Measurements from ENCODE around the gene MEGF8.

MEGF8 gene

DNA sequence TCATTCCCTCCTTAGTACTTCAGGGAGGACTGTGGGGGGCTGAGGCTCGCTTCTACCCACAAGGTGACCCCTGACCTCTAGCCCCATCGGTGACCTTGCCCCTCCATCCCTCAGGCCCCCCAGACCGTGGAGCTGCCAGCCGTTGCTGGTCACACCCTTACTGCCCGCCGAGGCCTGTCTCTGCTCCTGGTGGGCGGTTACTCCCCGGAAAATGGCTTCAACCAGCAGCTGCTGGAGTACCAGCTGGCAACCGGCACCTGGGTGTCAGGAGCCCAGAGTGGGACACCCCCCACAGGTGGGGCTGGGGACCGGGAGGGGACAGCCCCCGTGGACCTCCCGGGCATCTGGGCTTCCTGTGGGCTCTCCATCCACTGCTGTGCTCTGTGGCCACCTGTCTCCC lies 31.9 kb downstream of the MEGF8 start:
- DNase-seq, result no peak

DNA sequence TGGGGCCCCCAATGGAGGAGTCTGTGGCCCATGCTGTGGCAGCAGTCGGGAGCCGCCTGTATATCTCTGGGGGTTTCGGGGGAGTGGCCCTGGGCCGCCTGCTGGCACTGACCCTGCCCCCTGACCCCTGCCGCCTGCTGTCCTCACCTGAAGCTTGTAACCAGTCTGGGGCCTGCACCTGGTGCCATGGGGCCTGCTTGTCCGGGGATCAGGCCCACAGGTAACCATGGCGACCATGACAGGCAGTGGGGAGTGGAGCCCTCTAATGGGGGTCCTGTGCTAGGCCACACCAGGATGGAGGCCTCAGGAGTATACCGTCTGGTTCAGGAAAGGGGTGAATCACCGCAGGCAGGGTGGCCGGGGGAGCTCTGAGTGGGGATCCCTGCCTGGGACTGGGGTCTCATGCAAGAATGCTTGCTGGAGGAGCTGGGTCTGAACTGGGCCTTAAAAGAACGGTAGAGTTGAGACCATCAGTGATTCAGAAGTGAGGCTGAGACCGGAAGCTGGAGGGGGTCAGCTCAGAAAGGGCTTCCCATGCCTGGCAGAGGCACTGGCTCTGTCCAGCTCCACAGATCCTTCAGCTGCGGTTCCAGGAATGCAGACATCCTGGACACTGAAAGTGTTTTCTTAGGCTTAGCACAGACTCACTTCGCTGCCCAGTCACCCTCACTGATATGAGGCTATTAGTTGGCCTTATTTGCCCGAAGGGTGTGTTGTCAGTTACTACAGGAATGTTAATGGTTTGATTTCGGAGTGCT lies 35.5 kb downstream of the MEGF8 start:
- no peak for DNase-seq

DNA sequence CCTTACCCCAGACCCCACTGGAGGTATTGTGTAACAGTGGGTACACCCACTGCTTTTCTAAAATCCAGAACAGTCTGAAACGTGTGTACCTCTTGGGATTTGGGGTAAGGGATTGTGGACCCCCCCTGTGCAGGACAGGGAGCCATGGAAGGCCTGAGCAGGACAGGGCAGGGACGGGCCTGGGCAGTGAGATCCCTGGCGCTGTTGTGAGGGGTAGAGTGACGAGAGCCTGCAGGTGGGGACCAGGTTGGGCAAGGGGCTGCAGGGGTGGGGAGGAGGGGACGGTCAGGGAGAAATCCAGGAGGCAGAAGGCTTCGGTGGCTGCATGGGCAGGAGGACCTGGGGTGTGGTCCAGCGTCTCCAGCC lies 36.1 kb downstream of the MEGF8 start:
- DNase-seq, result no peak

DNA sequence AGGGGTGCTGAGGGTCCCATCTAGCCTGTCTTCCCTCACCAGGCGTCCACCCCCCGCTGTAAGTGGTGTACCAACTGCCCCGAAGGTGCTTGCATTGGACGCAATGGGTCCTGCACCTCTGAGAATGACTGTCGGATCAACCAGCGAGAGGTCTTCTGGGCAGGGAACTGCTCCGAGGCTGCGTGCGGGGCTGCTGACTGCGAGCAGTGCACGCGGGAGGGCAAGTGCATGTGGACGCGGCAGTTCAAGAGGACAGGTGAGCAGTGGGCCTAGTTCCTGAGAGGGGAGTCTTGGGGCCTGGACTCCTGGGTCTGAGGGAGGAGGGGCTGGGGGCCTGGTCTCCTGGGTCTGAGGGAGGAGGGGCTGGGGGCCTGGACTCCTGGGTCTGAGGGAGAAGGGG lies 36.9 kb downstream of the MEGF8 start:
- DNase-seq, result no peak

DNA sequence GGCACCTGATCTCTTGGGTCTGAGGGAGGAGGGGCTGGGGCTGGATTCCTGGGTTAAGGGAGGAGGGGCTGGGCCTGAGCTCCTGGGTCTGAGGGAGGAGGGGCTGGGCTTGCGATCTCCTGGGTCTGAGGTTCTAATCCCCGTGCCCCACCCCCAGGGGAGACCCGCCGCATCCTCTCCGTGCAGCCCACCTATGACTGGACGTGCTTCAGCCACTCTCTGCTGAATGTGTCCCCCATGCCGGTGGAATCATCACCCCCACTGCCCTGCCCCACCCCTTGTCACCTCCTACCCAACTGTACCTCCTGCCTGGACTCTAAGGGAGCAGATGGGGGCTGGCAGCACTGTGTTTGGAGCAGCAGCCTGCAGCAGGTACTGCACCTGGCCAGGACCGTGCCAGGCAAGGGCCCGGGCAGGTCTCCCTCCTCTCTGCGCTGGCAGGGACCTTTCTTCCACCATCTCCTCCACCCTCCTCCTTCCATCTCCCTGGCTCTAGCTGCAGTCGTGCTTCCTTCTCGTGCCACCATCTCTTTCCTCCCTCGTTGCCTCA lies 37.5 kb downstream of the MEGF8 start:
- no peak for DNase-seq

DNA sequence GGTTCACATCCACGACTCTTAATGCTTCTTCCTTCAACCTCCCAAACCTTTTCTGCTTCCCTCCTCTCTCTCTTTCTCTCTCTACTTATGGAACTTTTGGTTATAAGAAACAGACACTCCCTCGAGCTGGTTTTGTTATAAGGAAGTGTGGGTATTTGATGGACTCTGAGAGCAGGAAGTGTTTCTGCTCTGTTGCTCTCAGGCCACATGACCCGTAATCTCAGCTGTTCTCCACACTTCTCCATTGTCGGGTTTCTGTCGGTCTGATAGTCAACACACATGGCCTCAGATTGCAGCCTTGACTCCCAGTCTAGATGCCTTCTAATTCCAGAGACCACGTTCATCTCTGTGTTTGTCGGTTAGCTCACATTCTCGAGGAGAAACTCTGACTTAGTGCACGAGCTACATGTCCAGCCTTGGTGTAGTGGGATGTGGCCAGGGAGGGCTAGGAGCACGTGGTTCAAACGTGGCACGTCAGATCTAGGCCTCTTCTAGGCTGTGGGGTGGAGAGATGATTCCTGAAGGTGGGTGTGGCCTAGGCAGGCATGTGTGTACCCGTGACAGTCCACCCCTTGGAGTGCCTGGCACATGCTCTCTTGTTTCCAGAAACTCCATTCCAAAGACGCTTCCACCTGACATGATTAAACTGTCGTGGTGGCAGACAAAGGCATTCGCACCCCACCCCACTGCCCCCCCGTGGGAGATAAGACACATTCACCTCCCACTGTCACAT lies 38.3 kb downstream of the MEGF8 start:
- DNase-seq, result no peak

DNA sequence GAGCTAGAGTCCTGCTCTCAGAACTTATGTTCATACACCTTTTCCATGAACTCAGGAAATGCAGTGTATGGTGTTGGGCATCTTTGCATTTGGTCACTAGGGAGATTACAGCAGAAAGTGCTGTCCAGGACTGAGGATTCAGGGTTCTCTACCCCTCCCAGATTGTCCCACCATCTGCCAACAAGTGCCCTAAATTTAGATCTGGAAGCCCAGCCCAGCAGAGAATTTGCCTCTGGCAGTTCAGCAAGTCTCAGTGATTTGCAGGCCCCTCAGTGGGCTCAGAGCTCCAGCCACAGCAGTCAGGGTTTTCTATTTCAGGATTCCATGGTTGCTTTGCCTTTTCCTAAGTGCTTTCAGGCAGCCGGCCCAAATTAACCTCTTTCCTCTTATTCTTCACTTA lies 41.2 kb downstream of the MEGF8 start:
- no peak for DNase-seq

DNA sequence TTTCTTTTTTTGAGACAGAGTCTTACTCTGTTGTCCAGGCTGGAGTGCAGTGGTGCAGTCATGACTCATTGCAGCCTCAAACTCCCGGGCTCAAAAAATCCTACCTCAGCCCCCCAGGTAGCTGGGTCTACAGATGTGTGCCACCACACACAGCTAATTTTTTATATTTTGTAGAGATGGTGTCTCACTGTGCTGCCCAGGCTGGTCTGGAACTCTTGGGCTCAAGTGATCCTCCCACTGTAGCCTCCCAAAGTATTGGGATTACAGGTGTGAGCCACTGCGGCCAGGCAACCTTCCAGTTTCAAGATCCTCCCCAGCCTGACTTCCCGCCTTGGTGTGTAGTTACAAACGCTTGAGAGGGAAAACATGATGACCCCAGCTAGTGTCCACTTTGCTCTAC lies 42.5 kb downstream of the MEGF8 start:
- no peak for DNase-seq

DNA sequence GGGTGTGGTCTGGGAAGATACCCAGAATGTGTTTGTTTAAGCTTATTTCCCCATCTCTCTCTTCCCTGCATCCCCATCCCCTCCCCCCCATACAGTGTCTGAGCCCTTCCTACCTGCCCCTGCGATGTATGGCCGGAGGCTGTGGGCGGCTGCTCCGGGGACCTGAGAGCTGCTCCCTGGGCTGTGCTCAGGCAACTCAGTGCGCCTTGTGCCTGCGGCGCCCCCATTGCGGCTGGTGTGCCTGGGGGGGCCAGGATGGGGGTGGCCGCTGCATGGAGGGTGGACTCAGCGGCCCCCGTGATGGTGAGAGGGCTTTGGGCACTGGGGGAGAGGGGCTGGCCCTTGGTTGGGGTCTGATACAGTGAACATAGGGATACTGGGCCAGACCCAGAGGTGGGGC lies 42.9 kb downstream of the MEGF8 start:
- DNase-seq, result no peak

DNA sequence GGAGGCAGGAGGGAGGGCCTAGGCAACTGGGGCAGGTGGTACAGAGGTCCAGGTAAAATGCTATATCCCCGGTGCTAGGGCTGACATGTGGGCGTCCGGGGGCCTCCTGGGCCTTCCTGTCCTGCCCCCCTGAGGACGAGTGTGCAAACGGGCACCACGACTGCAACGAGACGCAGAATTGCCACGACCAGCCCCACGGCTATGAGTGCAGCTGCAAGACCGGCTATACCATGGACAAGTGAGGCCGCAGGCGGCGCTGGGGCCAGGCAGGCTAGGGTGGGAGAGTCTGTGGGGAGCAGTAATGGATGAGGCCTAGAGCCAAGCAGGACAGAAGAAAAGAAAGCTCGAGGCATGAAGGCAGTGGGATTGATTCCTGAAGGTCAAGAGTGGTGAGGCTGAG lies 43.3 kb downstream of the MEGF8 start:
- no peak for DNase-seq

DNA sequence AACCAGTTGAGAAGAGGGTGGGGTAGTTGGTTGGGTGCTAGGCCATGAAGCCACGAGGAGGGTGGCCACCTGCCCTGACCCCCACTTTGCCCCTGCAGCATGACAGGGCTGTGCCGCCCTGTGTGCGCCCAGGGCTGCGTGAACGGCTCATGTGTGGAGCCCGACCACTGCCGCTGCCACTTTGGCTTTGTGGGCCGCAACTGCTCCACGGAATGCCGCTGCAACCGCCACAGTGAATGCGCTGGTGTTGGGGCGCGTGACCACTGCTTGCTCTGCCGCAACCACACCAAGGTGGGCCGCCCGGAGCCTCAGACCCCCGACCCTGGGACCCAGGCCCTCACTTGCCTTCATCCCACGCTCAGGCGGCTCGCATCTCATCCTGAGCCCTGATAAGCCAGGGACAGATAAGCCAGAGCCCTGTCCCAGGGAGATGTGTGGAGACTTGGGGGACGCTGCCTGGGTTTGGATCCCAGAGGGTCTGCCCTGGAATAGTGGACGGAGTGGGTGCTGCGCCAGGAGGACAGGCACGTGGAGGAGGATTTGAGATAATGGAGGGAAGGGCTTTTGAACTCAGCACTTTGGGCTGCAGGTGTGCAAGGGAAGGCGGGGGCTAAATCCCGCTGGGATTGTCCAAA lies 44.1 kb downstream of the MEGF8 start:
- DNase-seq, result no peak

DNA sequence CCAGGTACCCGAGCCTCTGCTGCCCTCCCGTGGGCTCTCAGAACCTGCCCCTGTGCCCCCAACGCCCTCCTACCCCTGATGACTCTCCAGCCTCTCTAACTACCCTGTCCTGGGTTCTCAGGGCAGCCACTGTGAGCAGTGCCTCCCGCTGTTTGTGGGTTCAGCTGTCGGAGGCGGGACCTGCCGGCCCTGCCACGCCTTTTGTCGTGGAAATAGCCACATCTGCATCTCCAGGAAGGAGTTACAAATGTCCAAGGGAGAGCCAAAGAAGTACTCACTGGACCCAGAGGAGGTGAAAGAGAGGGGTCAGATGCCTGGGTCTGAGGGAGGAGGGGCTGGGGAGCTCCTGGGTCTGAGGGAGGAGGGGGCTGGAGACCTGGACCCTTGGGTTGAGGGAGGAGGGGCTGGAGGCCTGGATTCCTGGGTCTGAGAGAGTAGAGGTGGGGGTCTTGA lies 44.7 kb downstream of the MEGF8 start:
- no peak for DNase-seq

DNA sequence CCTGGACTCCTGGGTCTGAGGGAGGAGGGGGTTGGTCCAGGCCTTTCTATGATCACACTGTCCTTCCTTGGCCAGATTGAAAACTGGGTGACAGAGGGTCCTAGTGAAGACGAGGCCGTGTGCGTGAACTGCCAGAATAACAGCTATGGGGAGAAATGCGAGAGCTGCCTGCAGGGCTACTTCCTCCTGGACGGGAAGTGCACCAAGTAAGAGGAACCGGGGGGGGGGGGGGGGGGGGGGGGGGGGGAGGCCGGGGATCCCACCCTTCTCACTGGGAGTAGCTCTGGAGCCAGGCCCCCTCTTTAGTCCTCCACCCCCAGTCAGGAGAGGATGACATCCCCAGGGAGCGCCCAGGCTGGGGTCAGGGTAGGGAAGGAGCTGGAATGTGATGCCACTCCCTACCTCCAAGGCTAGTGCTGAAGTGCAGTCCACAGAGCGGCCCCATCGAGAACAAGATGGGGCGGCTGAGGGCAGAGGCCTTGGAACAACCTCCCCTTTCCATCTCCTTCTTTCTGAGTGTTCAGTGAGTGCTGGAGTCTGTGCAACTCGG lies 45.3 kb downstream of the MEGF8 start:
- DNase-seq, result no peak

DNA sequence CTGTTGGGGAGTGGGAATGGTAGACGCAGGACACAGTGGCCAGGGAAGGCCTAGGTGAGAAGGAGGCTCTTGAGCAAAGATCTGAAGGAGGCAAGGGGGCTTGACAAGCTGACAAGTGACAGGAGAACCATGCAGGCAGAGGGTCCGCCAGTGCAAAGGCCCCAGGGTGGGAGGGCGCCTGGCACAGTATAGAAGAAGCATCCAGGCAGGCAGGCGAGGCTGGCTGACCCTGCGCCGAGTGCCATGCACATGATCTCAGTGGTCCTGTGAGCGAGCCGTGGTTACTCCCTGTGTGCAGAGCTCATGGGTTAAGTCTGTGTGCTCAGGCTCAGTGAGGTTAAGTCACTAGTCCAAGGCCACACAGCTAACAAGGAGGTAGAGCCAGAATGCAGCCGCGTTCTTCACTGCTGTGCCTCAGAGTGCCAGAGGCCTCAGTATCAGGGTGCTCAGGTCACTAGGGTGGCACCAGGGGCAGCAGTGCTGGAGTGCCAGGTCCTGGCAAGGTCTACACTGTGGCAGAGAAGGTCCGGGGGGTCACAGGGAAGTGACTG lies 49.5 kb downstream of the MEGF8 start:
- DNase-seq, result no peak

DNA sequence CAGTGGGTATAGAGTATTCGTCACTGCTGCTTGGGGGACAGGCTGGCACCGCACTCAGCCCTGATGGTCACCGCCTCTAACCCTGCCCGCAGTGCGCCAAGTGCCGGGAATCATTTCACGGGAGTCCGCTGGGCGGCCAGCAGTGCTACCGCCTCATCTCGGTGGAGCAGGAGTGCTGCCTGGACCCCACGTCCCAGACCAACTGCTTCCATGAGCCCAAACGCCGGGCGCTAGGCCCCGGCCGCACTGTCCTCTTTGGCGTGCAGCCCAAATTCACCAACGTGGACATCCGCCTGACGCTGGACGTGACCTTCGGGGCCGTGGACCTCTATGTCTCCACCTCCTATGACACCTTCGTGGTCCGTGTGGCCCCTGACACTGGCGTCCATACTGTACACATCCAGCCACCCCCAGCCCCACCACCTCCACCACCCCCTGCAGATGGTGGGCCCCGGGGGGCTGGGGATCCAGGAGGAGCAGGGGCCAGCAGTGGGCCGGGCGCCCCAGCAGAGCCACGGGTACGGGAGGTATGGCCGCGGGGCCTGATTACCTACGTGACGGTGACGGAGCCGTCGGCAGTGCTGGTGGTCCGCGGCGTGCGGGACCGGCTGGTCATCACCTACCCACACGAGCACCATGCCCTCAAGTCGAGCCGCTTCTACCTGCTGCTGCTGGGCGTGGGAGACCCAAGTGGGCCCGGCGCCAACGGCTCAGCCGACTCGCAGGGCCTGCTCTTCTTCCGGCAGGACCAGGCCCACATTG lies 50.2 kb downstream of the MEGF8 start:
- no peak for DNase-seq

DNA sequence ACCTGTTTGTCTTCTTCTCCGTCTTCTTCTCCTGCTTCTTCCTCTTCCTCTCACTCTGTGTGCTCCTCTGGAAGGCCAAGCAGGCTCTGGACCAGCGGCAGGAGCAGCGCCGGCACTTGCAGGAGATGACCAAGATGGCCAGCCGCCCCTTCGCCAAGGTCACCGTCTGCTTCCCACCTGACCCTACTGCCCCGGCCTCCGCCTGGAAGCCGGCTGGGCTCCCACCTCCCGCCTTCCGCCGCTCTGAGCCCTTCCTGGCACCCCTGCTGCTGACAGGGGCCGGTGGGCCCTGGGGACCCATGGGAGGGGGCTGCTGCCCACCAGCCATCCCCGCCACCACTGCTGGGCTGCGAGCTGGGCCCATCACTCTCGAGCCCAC lies 50.7 kb downstream of the MEGF8 start:
- DNase-seq, result no peak

DNA sequence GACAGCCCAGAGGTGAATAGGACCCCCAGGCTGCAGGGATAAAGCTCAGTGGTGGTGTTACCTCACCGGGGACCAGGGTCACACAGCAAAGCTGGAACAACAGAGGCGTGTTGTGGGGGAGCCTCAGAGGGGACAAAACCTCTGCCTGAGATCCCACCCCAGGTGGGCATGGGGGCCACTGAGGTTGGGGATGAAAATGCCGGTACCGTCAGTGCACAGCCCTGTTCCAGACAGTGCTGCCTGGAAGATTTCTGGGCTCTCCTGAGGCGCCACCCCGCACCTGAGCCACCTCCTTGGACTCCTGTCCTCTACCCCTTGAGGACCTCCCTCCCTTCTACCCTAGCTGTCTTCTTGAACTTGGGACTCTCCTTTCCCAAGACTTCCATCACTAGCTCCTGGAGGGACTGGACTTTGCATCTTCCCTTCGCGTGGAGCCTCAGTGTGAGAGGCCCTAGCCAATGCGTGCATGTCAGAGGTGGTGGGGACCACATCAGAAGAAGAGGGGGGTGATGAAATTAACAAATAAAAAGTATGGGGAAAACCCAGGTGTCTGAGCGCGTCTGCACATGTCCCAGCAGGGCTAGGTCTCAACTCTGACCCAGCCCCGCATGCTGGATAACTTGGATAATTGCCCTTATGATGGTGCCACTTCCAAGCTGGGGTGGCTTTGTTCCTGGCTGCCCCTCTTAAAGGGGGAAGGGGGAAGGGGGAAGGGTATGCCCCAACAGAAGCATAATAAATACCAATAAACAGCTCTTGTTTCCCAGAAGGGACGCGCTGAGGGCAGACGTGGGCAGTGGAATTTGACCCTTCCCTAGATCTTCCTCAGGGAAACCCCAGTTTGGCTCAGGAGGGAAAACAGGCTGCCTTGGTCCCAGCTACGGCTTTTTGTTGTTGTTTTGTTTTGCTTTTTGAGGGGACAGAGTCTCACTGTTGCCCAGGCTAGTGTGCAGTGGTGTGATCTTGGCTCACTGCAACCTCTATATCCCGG lies 53.1 kb downstream of the MEGF8 start:
- no peak for DNase-seq

DNA sequence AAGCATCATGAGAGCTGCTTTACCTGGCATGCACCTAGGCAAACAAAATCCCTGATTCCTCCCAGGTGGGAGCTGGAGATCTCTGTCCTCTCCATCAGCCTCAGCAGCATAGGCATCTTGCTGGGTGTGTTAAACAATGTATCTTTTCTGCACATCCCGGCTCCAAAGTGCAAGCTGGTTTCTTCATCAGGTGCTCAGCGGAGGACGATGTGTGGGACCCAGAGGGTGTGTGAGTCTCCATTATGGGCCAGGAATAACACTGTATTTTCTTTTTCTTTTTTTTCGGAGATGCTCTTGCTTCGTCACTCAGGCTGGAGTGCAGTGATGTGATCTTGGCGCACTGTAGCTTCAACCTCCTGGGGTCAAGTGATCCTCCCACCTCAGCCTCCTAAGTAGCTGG lies 54.7 kb downstream of the MEGF8 start:
- no peak for DNase-seq

DNA sequence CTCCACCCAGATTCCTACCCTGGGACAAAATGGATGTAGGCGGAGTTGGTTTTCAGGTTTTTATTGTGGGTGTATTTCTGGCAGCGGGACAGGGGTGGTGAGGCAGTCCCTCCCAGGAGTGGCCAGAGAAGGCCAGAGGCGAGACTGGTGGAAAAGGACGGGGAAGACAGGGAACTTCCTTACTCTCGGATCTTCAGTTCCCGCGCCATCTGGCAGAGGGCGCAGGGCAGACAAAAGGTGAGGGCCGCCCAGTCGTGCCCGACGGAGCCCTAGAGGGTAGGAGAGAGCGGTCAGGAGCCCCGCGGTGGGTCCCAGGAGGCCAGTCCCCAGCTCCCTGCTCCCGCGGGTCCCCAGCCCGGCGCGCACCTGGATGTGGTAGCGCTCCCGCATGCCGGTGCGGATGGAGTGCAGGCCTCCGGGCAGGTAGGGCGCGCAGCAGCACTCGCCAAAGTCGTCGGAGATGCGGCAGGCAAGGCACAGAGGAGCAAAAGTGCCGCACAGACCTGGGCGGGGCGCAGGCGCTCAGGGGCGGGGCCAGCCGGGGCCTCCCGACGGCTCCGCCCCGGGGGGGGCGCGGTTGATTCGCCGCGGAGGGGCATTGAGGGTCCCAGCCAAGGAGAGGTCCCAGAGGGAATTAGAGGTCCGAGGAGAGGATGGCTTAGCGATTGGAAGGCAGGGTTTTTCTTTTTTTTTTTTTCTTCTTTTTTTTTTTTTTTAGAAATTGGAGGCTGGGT lies 61.7 kb downstream of the MEGF8 start:
- DNase-seq, result no peak

DNA sequence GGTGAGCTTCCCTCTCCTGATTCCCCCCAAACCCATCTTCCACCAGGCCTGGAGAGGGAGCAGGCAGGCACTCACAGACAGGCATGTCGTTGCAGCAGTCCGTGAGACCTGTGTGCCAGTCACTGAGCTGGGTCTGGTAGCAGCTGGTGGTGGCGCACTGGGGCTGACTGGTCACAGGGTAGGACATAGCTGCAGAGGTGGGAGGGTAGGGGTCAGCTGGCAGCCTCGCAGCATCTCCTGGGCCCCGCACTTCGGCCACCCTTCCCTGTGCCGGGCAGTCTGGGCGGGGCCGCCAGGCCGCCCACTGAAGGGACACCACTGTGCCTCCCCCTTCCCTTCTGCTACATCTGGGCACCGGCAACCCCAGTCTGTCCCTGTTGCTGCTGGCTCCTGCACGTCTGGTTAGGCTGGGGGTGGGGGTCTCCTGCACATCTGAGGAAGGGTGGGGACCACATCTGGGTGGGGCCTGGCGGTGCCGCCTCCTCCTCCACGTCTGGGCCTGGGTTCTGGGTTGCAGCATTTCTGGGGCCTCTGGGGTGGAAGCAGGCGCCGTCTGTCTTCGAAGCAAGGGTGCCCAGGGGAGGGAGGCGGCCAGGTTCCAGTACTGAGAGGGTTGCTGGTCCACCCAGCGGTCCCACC lies 63.5 kb downstream of the MEGF8 start:
- no peak for DNase-seq
